GM18526 (cell line): ENCODE measurements around the gene APH1A.

Source experiments
- POLR2A ChIP-seq: IDR thresholded peaks from 3 replicates; pipeline ENCODE4 v1.6.1; 2011; ENCODE audit not compliant: insufficient read length; ENCODE audit errors: extremely low read depth

Gene APH1A

GRCh38 chr1:150280138-150280707, 11.4 kb upstream of the APH1A start:
- no peak for TF ChIP-seq POLR2A

DNA sequence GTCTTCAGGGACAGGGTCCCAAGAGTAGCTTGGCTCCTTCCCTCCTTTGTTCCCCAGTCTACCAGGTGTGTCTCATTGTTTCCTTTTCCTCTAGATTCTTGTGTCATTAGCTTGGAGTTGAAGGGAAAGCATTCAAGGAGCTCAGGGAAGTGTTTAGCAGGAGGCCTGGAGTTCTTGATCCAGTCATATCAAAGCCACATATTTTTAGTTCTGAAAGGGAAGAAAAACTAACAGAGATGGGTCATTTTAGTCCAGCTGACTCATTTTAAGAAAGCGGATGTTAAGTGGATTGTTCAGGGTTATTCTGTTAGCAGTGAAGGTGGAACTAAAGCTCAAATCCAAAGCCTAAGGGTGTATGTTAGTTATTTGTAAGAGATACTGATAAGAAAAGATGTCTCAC, 4.5 kb upstream of the APH1A start:
- TF ChIP-seq POLR2A = no peak

GRCh38 chr1:150271291-150271959, 2.6 kb upstream of the APH1A start:
- TF ChIP-seq POLR2A = no peak

- no peak for TF ChIP-seq POLR2A
Measured at GRCh38 chr1:150269451-150269850, 635 bp upstream of the APH1A start.

DNA sequence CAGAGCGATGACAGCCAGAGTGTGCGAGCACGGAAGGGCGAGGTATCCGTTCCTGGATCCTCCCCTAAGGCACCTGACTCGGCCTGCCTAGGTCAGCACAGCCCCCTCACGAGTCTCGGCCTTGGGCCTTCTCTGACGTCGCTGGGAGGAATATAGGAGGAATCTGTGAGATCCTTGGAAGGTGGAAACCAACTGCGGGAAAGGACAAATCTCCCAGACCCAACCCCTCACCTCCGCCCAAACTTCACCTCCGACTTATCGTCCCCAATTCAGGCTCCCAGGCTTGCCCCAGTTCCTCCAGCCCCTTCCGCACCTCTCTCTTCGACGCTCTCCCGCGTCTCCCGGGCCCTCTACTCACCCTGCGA, 494 bp downstream of the APH1A start:
- no peak for TF ChIP-seq POLR2A

GRCh38 chr1:150267896-150268295, 920 bp downstream of the APH1A start:
- TF ChIP-seq POLR2A = no peak

DNA sequence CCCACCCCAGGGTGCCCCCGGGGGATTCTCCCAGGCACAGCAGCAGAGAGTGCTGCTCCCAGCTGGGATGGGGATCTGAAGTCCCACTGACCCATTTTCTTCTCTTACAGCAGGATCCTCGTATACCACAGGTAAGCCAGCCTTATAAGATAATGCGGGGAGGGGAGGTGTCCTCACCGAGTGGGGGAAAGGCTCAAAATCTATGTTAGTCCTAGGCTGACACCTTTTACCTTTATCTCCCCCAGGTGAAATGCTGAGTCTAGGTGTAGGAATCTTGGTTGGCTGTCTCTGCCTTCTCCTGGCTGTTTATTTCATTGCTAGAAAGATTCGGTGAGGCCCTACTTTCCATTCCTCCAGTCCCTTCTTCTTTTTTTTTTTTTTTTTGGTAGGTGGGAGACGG, 5.3 kb downstream of the APH1A start:
- TF ChIP-seq POLR2A = no peak

- TF ChIP-seq POLR2A = no peak
Measured at GRCh38 chr1:150262388-150263320, 6.2 kb downstream of the APH1A start.

- TF ChIP-seq POLR2A = no peak
Measured at GRCh38 chr1:150261367-150261766, 7.4 kb downstream of the APH1A start.

DNA sequence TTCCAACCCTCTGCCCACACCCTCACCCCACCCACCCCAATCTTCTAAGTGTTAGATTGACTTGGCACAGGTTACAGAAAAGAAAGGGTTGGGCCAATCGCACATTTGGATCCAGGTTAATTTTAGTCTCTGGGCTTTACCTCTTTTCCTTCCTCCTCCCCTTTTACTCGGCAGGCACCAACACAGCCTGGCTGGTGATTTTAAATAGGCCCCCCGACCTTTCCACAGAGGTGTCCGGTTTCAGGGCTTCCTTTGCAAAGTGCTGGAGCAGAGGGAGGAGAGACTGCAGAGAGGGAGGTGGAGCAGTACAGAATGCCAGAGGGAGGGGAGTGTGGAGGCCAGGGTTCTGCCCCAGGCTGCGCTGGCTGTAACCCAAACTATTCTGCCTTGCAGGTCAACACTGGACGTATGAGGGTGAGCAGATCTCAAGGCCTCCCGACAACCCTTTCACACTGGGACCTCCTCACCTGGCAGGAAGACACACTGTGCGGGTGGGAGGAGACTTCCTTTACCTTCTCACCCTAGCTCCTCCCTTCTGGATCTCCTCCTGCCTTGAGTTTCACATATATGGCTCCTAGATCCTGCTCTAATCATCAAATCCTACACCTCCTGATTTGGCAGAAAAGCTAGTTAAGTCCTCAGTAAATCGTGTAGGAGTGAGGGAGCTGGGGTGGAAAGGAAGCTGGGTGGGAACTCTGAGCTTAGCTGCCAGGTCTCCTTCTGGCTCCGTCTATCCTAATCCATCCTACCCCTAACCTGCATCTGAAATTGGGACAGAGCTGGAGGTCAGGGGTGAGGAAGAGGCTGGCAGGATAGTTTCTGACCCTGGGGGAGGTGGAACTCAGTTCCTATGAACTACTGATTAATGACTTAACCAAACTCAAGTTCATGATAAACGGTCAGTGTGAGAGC, 8.8 kb downstream of the APH1A start:
- no peak for TF ChIP-seq POLR2A

- TF ChIP-seq POLR2A = no peak
Measured at GRCh38 chr1:150259217-150259616, 9.6 kb downstream of the APH1A start.

GRCh38 chr1:150257624-150258585, 10.9 kb downstream of the APH1A start, which contains the start of gene CA14:
Gene CA14 (plus strand): TSS chr1:150257774. CDS start chr1:150258129, 355 bp downstream.
- no peak for TF ChIP-seq POLR2A

GRCh38 chr1:150256554-150257341, 12.1 kb downstream of the APH1A start:
- TF ChIP-seq POLR2A = no peak
